Activated CD4-positive, alpha-beta memory T cell treated with anti-CD3 and anti-CD28 coated beads, Interleukin-2, amount 10 ng/mL, durations not matched to agents 7 days and 5 days (primary cell): Measurements from ENCODE around the gene NSD1. TPM values are rescaled to one million over a fixed set of nuclear protein-coding genes. Genes with fewer than 3 reads are reported as not detected.

Source experiments
- CTCF ChIA-PET: fragments of 350-600 bp; sonication (Branson Sonifier 250); formaldehyde crosslinking; loops from one replicate; lab custom pipeline; 2021; ENCODE audit warnings: antibody characterized with exemption, inconsistent platforms; lab: Charles Lee
- POLR2A ChIA-PET: fragments of 350-600 bp; sonication (Branson Sonifier 250); formaldehyde crosslinking; loops from one replicate; lab custom pipeline; 2021; ENCODE audit warnings: antibody characterized with exemption; lab: Charles Lee
- DNase-seq: peaks from one replicate; pipeline ENCODE4 v3.0.0-alpha.2; 2020
- H3K27ac Mint-ChIP-seq: one replicate; pipeline ENCODE4 v1.8.0; 2021; ENCODE audit warnings: mild to moderate bottlenecking, mixed read lengths
- H3K27me3 Mint-ChIP-seq: one replicate; pipeline ENCODE4 v1.8.0; 2021; ENCODE audit warnings: mixed read lengths
- H3K36me3 Mint-ChIP-seq: one replicate; pipeline ENCODE4 v1.8.0; 2021; ENCODE audit warnings: low read depth, mixed read lengths
- H3K4me1 Mint-ChIP-seq: one replicate; pipeline ENCODE4 v1.8.0; 2021; ENCODE audit warnings: mixed read lengths
- H3K4me3 Mint-ChIP-seq: one replicate; pipeline ENCODE4 v1.8.0; 2021; ENCODE audit warnings: mild to moderate bottlenecking, mixed read lengths
- H3K9me3 Mint-ChIP-seq: one replicate; pipeline ENCODE4 v1.8.0; 2021; ENCODE audit warnings: mixed read lengths
- total RNA-seq, 2 experiments: library from RNA; stranded (reverse); gene quantifications; one replicate each; pipeline ENCODE4 v1.2.3, GENCODE V29; 2021

NSD1 gene
- 10 to 100 TPM; 79.9 to 90.5 TPM for total RNA-seq

GRCh38 chr5:177133096-177133852 lies at the start of gene NSD1:
Gene NSD1 (plus strand): TSS chr5:177133773. CDS start chr5:177135104, 1,331 bp downstream.
- Mint-ChIP-seq H3K27me3 (no peaks in the 10 kb centered on the region), H3K4me1 (peaks cover 56% of the 10 kb centered on the region), H3K36me3 (peaks cover 32% of the 10 kb centered on the region), H3K27ac (peak within 1 kb of the TSS; percentile 82), H3K4me3 (peak within 1 kb of the TSS; percentile 89), H3K9me3 (no peaks in the 10 kb centered on the region)
- ChIA-PET CTCF (interaction anchor here (1.5 to 2.7 kb wide), 5 partner anchors 15 to 176 kb away, joined by 3 to 16 read pairs (median 8); no protein-coding TSS in a partner anchor), POLR2A (interaction anchor here (0.6 to 3.5 kb wide), 17 partner anchors 7 to 322 kb away, joined by 3 to 23 read pairs (median 5); partner anchors contain the start of genes LMAN2, PRELID1 and RAB24)
- DNase-seq = peak; percentile 93

- Mint-ChIP-seq H3K27me3 (peaks cover 47% of the 10 kb centered on the region), H3K36me3 (no peaks in the 10 kb centered on the region), H3K4me1 (peaks cover 12% of the 10 kb centered on the region), H3K9me3 (no peaks in the 10 kb centered on the region), H3K4me3 (no peak overlapping the region), H3K27ac (no peak overlapping the region)
- POLR2A ChIA-PET = no interaction called here
- no peak for DNase-seq
- CTCF ChIA-PET = interaction anchor here (5.1 to 6.5 kb wide), 2 partner anchors 12 to 28 kb away, joined by 32 to 53 read pairs; no protein-coding TSS in a partner anchor
These were observed 49.4 kb upstream of the NSD1 start for GRCh38 chr5:177084175-177084574.

GRCh38 chr5:177085985-177086653 lies 47.5 kb upstream of the NSD1 start:
- Mint-ChIP-seq H3K27ac (no peak overlapping the region), H3K9me3 (no peaks in the 10 kb centered on the region), H3K4me1 (peaks cover 12% of the 10 kb centered on the region), H3K36me3 (no peaks in the 10 kb centered on the region), H3K27me3 (peaks cover 51% of the 10 kb centered on the region), H3K4me3 (peak overlapping the region; percentile 44)
- ChIA-PET CTCF (interaction anchor here (0.6 to 6.5 kb wide), 5 partner anchors 8 to 212 kb away, joined by 3 to 53 read pairs (median 9); no protein-coding TSS in a partner anchor), POLR2A (interaction anchor here (0.9 kb wide), 1 partner anchor 12 kb away, joined by 3 read pairs; no protein-coding TSS in a partner anchor)
- DNase-seq = no peak

- ChIA-PET CTCF (interaction anchor here (0.6 to 6.5 kb wide), 6 partner anchors 9 to 211 kb away, joined by 3 to 53 read pairs (median 6); no protein-coding TSS in a partner anchor), POLR2A (interaction anchor here (0.9 to 1.2 kb wide), 2 partner anchors 13 to 15 kb away, joined by 3 read pairs; no protein-coding TSS in a partner anchor)
- Mint-ChIP-seq H3K9me3 (no peaks in the 10 kb centered on the region), H3K4me1 (peaks cover 12% of the 10 kb centered on the region), H3K27me3 (peaks cover 51% of the 10 kb centered on the region), H3K4me3 (peak within 1 kb of the TSS; percentile 44), H3K36me3 (no peaks in the 10 kb centered on the region), H3K27ac (no peak within 1 kb of the TSS)
- DNase-seq = peak; percentile 62
These were observed 46.7 kb upstream of the NSD1 start, which contains the start of gene FGFR4 for GRCh38 chr5:177086654-177087397. Gene FGFR4 (plus strand): TSS chr5:177086915. CDS start chr5:177089603, 2,688 bp downstream.

GRCh38 chr5:177087398-177088005 lies 46.1 kb upstream of the NSD1 start:
- Mint-ChIP-seq H3K27ac (no peak overlapping the region), H3K36me3 (no peaks in the 10 kb centered on the region), H3K4me1 (peaks cover 12% of the 10 kb centered on the region), H3K4me3 (no peak overlapping the region), H3K9me3 (no peaks in the 10 kb centered on the region), H3K27me3 (peaks cover 49% of the 10 kb centered on the region)
- no peak for DNase-seq
- ChIA-PET POLR2A (interaction anchor here (1.2 kb wide), 1 partner anchor 16 kb away, joined by 3 read pairs; no protein-coding TSS in a partner anchor), CTCF (interaction anchor here (1.0 to 6.5 kb wide), 4 partner anchors 10 to 102 kb away, joined by 3 to 53 read pairs (median 20); no protein-coding TSS in a partner anchor)

- H3K4me1 Mint-ChIP-seq = peaks cover 12% of the 10 kb centered on the region
- POLR2A ChIA-PET = no interaction called here
- CTCF ChIA-PET = no interaction called here
- H3K27ac Mint-ChIP-seq = no peak overlapping the region
- H3K4me3 Mint-ChIP-seq = no peak overlapping the region
- no peaks in the 10 kb centered on the region for H3K9me3 Mint-ChIP-seq
- no peak for DNase-seq
- no peaks in the 10 kb centered on the region for H3K36me3 Mint-ChIP-seq
- H3K27me3 Mint-ChIP-seq = peaks cover 38% of the 10 kb centered on the region
These were observed 44.4 kb upstream of the NSD1 start for GRCh38 chr5:177089127-177089526.

- no peak overlapping the region for H3K4me3 Mint-ChIP-seq
- H3K4me1 Mint-ChIP-seq = peaks cover 12% of the 10 kb centered on the region
- DNase-seq = no peak
- no peaks in the 10 kb centered on the region for H3K36me3 Mint-ChIP-seq
- H3K27me3 Mint-ChIP-seq = peaks cover 34% of the 10 kb centered on the region
- no peaks in the 10 kb centered on the region for H3K9me3 Mint-ChIP-seq
- CTCF ChIA-PET = no interaction called here
- no peak overlapping the region for H3K27ac Mint-ChIP-seq
- POLR2A ChIA-PET = no interaction called here
These were observed 43.5 kb upstream of the NSD1 start for GRCh38 chr5:177089825-177090641.

- Mint-ChIP-seq H3K27ac (no peak overlapping the region), H3K4me3 (no peak overlapping the region), H3K4me1 (peaks cover 10% of the 10 kb centered on the region), H3K36me3 (no peaks in the 10 kb centered on the region), H3K9me3 (no peaks in the 10 kb centered on the region), H3K27me3 (peaks cover 26% of the 10 kb centered on the region)
- DNase-seq = no peak
- CTCF ChIA-PET = no interaction called here
- POLR2A ChIA-PET = no interaction called here
These were observed 42.8 kb upstream of the NSD1 start for GRCh38 chr5:177090813-177091212.

GRCh38 chr5:177091232-177091631 lies 42.3 kb upstream of the NSD1 start:
- H3K36me3 Mint-ChIP-seq = no peaks in the 10 kb centered on the region
- H3K27ac Mint-ChIP-seq = no peak overlapping the region
- CTCF ChIA-PET = no interaction called here
- H3K9me3 Mint-ChIP-seq = no peaks in the 10 kb centered on the region
- POLR2A ChIA-PET = no interaction called here
- no peak for DNase-seq
- peaks cover 6% of the 10 kb centered on the region for H3K4me1 Mint-ChIP-seq
- peaks cover 22% of the 10 kb centered on the region for H3K27me3 Mint-ChIP-seq
- no peak overlapping the region for H3K4me3 Mint-ChIP-seq

GRCh38 chr5:177092178-177093081 lies 41.1 kb upstream of the NSD1 start:
- H3K27me3 Mint-ChIP-seq = peaks cover 18% of the 10 kb centered on the region
- H3K27ac Mint-ChIP-seq = no peak overlapping the region
- H3K4me3 Mint-ChIP-seq = no peak overlapping the region
- DNase-seq = no peak
- peaks cover 2% of the 10 kb centered on the region for H3K4me1 Mint-ChIP-seq
- ChIA-PET POLR2A (no interaction called here), CTCF (interaction anchor here (1.1 kb wide), 1 partner anchor 21 kb away, joined by 4 read pairs; no protein-coding TSS in a partner anchor)
- no peaks in the 10 kb centered on the region for H3K36me3 Mint-ChIP-seq
- H3K9me3 Mint-ChIP-seq = no peaks in the 10 kb centered on the region
